GM10847 (cell line): Measurements from ENCODE around the gene DNAH1.

Source experiments
- POLR2A ChIP-seq: IDR thresholded peaks from 2 replicates; pipeline ENCODE4 v1.6.1; 2011; ENCODE audit not compliant: insufficient read length; ENCODE audit errors: extremely low read depth

Gene DNAH1

DNA sequence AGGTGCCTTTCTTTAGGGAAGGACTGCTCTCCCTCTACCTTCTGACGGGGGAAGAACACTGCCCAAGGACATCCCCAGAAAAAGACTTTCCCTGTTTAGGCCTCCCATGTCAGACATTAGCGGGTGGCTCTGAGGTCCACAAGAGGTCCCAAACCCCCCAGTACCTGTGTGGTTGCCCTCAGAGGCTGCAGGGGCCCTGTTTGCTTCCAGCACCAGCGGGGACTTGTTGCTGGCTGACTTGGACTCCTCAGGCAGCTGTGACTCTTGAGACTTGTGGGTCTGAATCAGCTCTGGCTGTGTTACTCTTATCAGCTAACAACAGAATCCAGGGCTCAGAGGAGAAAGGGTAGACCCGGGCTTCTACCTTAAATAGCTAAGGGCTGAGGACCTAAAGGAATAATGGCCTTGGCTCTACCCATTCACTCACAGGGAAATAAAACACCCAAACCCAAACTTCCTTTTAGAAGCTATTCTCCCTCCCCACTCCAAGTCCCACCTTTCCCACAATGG is 89.5 kb downstream of the DNAH1 start:
- no peak for TF ChIP-seq POLR2A

- TF ChIP-seq POLR2A = no peak
These were observed 90.1 kb downstream of the DNAH1 start for GRCh38 chr3:52406231-52406661.

DNA sequence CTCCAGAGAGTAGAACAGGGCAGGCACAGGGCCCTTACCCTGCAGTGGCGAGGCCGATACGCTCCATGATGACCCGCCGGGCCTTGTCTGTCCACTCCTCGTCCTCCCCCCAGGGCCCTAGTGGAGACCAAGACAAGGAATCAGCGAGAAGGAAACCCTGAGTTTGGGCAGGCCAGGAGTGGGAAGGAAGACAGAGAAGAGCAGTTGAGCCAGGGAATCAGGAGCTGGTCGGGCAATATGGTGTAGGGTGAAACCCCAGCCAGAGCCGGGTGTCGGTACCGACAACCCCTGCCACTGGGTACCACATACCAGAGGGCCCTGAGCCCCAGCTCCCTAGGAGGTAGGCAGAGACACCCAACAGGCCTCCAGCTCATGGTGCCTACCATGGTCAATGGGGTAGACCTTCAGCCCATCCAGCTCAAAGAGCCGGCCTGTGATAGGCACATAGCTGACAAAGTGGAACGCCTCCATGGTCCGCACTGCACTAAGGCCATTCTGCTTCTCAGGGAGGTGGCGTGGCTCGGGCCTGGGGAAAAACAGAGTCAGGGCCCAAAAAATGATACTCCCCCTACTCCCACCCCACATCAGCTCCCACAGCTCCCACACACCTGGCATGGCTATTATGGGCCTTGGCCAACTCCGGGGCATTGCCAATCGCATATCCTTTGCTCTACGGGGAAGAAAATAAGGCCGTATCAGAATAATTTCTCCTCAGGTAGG is 90.8 kb downstream of the DNAH1 start:
- TF ChIP-seq POLR2A = no peak

GRCh38 chr3:52407779-52408178 is 91.7 kb downstream of the DNAH1 start:
- no peak for TF ChIP-seq POLR2A

DNA sequence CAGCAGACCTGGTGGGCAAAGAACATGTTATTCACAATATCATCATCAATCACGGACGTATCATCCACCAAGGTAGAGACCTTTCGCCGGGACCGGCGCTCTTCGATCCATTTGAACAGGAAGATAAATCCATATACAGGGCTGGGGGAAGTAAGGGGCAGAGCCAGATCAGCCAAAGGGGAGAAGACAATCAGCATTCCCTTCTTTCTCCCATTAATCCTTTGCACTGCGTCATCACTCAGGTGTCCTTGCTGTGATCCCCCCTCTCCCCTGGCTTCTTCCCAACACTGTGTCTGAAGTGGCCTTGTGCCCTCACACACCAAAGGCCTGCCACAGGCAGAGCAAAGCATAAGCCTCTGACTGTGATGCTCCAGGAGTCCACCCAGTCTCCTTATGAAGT is 92.3 kb downstream of the DNAH1 start:
- TF ChIP-seq POLR2A = no peak

DNA sequence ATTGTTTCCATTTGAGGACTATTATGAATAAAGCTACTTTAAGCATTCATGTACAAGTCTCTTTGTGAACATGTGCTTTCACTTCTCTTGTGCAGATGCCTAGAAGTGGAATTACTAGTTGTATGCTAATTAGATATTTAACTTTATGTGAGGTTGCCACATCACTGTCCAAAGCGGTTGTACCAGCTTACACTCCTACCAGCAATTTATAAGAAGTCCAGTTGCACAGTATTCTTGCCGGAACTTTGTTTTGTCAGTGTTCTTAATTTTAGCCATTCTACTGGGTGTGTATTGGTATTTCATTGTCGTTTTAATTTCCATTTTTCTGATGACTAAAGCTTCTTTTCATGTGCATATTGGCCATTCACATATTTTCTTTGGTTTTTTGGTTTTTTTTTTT is 99.7 kb downstream of the DNAH1 start:
- TF ChIP-seq POLR2A = no peak

- TF ChIP-seq POLR2A = no peak
These were observed 104.3 kb downstream of the DNAH1 start for GRCh38 chr3:52420388-52420787.

DNA sequence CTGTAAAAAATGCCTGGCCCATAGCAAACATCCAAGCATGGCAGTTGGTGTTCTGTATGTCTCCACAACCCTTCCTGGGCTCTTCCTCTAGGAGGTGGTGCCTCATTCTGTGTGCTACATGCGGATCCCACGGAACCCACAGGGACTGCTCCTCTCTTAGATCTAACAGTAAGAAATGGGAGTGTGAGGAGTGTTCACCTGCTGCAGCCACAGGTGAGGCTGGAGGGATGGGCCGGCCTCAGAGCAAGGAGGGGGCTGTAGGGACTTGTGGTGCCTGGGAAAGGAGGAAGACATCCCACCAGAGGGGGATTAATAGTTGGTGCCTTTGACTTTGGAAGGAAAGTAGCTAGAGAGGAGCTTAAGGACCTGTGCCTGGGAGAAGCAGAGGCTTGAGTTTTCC is 106.5 kb downstream of the DNAH1 start:
- no peak for TF ChIP-seq POLR2A

DNA sequence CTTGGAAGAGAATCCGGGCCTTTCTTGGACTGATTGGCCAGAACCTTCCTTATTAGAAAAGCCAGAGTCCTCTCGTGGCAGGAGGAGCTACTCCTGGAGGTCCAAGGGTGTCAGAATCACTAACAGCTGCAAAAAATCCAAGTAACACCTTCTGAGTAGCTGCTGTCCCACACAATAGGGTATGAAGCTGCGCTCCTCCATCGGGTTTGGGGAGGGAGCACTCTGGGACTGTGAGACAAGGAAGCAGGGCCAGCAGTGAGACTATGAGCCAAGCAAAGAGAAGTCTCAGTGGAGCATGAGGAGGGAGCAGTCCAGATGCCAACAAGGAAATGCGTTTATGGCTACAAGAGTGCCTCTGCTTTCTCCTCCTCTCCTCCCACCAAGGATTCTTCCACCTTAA is 107.1 kb downstream of the DNAH1 start:
- no peak for TF ChIP-seq POLR2A

DNA sequence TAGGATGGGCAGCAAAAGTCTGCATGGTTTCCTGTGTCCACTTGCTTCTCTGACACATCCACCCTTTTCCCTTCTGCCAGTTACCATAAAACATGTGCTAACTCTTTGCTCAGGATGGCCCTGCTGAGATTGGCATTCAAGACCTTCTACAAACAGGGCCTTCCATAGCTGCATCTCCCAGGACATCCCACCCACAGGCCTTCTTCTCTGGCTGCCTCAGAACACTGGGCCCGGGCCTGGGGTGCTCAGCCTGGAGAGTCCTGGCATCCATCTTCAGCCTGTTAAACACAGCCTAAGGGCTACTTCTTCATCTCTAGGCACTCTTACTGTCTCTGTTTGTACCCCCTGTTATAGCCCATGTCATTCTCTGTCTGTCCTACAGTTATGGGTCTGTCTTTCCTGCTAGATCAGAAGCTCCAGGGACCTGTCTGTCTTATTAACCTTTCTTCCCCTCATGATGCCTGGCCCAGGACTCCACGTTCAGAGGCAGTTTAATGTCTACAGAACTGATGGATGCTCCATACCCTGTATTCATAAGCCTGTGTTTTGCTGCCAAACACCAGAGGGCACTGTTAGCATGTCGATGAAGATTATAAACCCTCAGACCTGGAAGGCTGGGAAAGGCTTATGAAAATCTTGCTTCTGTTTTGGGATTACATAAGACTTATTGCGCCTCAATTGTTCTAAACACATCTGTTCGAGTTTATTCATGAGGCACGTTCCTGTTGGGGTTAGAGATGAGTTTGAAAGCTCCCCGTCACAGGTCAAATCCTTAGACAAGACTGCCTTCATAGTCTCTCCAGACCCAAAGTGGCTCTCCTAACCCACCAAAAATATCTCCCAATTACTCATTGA is 112.3 kb downstream of the DNAH1 start:
- TF ChIP-seq POLR2A = no peak

- no peak for TF ChIP-seq POLR2A
These were observed 112.9 kb downstream of the DNAH1 start for GRCh38 chr3:52429031-52429430.

DNA sequence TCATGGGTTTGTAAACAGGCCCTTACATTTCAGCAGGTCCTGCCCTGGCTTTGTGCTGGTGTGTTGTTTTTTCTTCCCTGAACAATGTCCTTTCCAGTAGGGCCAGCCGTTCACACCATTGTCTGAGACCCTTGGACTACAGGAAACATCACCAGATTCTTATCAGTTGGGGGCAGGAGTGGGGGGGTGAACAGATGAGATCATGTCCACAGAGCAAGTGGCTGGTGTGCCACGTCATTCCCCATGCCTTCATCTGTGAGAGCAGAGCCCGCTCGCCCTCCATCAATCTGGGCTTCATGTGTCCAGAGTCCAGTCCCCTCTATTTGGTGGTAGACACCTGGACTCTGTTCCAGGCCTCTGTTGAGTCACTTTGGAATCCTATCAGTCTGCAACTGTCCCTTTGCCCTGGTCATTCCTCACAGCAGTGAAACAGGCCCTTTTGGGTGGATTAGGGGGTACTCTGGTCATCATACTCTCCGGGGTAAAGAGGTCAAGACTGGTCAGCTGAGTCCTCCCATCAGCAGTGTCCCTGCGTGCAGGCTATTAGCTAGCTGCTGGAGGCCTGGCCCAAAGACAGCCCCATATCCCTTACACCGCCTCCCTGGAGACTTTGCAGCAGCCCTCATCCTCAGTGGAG is 113.8 kb downstream of the DNAH1 start:
- no peak for TF ChIP-seq POLR2A

- no peak for TF ChIP-seq POLR2A
These were observed 114.3 kb downstream of the DNAH1 start for GRCh38 chr3:52430416-52430810.

- no peak for TF ChIP-seq POLR2A
These were observed 115.5 kb downstream of the DNAH1 start for GRCh38 chr3:52431459-52432223.

- no peak for TF ChIP-seq POLR2A
These were observed 116.1 kb downstream of the DNAH1 start for GRCh38 chr3:52432225-52432624.

DNA sequence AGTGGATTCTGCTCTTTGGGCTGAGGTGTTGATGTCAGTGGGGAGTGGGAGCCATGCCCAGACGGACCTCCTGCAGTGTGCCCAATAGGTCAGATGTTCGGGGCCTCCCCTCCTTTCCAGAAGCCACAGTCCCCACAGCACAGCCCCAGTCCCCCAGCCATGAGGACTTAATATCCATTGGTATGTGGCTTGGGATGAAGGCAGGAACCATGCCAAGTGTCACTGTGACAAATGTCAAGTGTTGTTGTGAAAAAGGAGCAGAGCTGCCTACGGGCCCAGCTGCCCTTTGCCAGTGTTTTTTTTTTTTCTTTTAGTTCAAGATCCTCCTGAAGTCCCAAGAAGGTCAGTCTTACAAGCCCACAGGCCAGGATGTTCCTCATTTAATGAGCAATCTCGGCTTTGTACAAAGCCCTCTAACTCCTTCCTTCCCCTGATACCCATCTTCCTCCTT is 116.6 kb downstream of the DNAH1 start:
- TF ChIP-seq POLR2A = no peak
